ENCODE measurements around the gene CTSK. TPM values are rescaled to one million over a fixed set of nuclear protein-coding genes. Genes with fewer than 3 reads are reported as not detected.
"Not testable (repeated sequence)": the region's sequence is repeated elsewhere in the genome, so short reads cannot be mapped to it uniquely, and the experiment has no call there.

The CTSK gene
- total RNA-seq, 1 donor from 2014 or later = 28.3 TPM

GRCh38 chr1:150842343-150842742 lies 34.3 kb upstream of the CTSK start:
- no peaks in the 10 kb centered on the region for H3K9me3 Mint-ChIP-seq
- no peak for TF ChIP-seq CTCF (IDR thresholded peaks at IDR 0.05; ENCODE audit: unreplicated experiment)
- H3K4me3 Mint-ChIP-seq = no peak overlapping the region
- peaks cover 16% of the 10 kb centered on the region for H3K4me1 Mint-ChIP-seq
- H3K27me3 Mint-ChIP-seq (ENCODE audit: low read depth) = no peaks in the 10 kb centered on the region
- no peak for DNase-seq (ENCODE audit: low spot score in 2 of 2, unreplicated experiment in 2 of 2)
- H3K36me3 Mint-ChIP-seq = peaks cover 20% of the 10 kb centered on the region
- H3K27ac Mint-ChIP-seq = peak overlapping the region; percentile 68

GRCh38 chr1:150841626-150842025 lies 33.6 kb upstream of the CTSK start:
- no peak overlapping the region for H3K4me3 Mint-ChIP-seq
- H3K27me3 Mint-ChIP-seq (ENCODE audit: low read depth) = no peaks in the 10 kb centered on the region
- no peaks in the 10 kb centered on the region for H3K9me3 Mint-ChIP-seq
- H3K27ac Mint-ChIP-seq = no peak overlapping the region
- no peak for TF ChIP-seq CTCF (IDR thresholded peaks at IDR 0.05; ENCODE audit: unreplicated experiment)
- DNase-seq (ENCODE audit: low spot score in 2 of 2, unreplicated experiment in 2 of 2) = no peak
- H3K36me3 Mint-ChIP-seq = peaks cover 16% of the 10 kb centered on the region
- peaks cover 23% of the 10 kb centered on the region for H3K4me1 Mint-ChIP-seq

GRCh38 chr1:150840850-150841249 lies 32.8 kb upstream of the CTSK start:
- Mint-ChIP-seq H3K4me1 (peaks cover 30% of the 10 kb centered on the region), H3K36me3 (peaks cover 15% of the 10 kb centered on the region)
- not testable (repeated sequence) for H3K9me3 Mint-ChIP-seq; H3K27me3 Mint-ChIP-seq (ENCODE audit: low read depth); DNase-seq (ENCODE audit: low spot score in 2 of 2, unreplicated experiment in 2 of 2); H3K4me3 Mint-ChIP-seq; H3K27ac Mint-ChIP-seq

GRCh38 chr1:150836129-150836773 lies 28.2 kb upstream of the CTSK start:
- Mint-ChIP-seq H3K9me3 (no peaks in the 10 kb centered on the region), H3K27ac (peak overlapping the region; percentile 81), H3K27me3 (ENCODE audit: low read depth) (no peaks in the 10 kb centered on the region), H3K4me3 (no peak overlapping the region), H3K36me3 (peaks cover 29% of the 10 kb centered on the region), H3K4me1 (peaks cover 41% of the 10 kb centered on the region)
- no peak for DNase-seq (ENCODE audit: low spot score in 2 of 2, unreplicated experiment in 2 of 2)
- TF ChIP-seq CTCF (IDR thresholded peaks at IDR 0.05; ENCODE audit: unreplicated experiment) = no peak

GRCh38 chr1:150833961-150834360 lies 25.9 kb upstream of the CTSK start:
- not testable (repeated sequence) for H3K27ac Mint-ChIP-seq

GRCh38 chr1:150832597-150832996 lies 24.5 kb upstream of the CTSK start:
- Mint-ChIP-seq H3K4me1 (peaks cover 30% of the 10 kb centered on the region), H3K9me3 (no peaks in the 10 kb centered on the region), H3K36me3 (peaks cover 39% of the 10 kb centered on the region), H3K27ac (no peak overlapping the region), H3K4me3 (no peak overlapping the region), H3K27me3 (ENCODE audit: low read depth) (no peaks in the 10 kb centered on the region)
- no peak for TF ChIP-seq CTCF (IDR thresholded peaks at IDR 0.05; ENCODE audit: unreplicated experiment)
- no peak for DNase-seq (ENCODE audit: low spot score in 2 of 2, unreplicated experiment in 2 of 2)

More at GRCh38 chr1:150833961-150834360, 25.9 kb upstream of the CTSK start:
- not testable (repeated sequence) for H3K27me3 Mint-ChIP-seq (ENCODE audit: low read depth); H3K4me3 Mint-ChIP-seq; DNase-seq (ENCODE audit: low spot score in 2 of 2, unreplicated experiment in 2 of 2); H3K9me3 Mint-ChIP-seq
- Mint-ChIP-seq H3K36me3 (peaks cover 35% of the 10 kb centered on the region), H3K4me1 (peaks cover 36% of the 10 kb centered on the region)

- Mint-ChIP-seq H3K9me3 (no peaks in the 10 kb centered on the region), H3K4me1 (peaks cover 5% of the 10 kb centered on the region), H3K27me3 (ENCODE audit: low read depth) (no peaks in the 10 kb centered on the region), H3K27ac (no peak overlapping the region), H3K4me3 (no peak overlapping the region), H3K36me3 (peaks cover 45% of the 10 kb centered on the region)
- no peak for DNase-seq (ENCODE audit: low spot score in 2 of 2, unreplicated experiment in 2 of 2)
- TF ChIP-seq CTCF (IDR thresholded peaks at IDR 0.05; ENCODE audit: unreplicated experiment) = peak; percentile 56
Observed at GRCh38 chr1:150829751-150830150, 21.7 kb upstream of the CTSK start.

All from mesothelial cell of epicardium (in vitro differentiated cells).